SK-N-SH treated with all-trans-retinoic acid at 6 μM for 48 hours (cell line): ENCODE measurements around the gene SPANXB1.

Experiments used
- BACH2 ChIP-seq: fragments of 250-450 bp; sonication (Bioruptor Pico); IDR thresholded peaks from 2 replicates; pipeline ENCODE4 v1.9.0; 2021; ENCODE audit warnings: mild to moderate bottlenecking, borderline replicate concordance
- ESRRG ChIP-seq: fragments of 250-450 bp; sonication (Bioruptor Pico); IDR thresholded peaks from 2 replicates; pipeline ENCODE4 v1.6.1; 2021; ENCODE audit warnings: mild to moderate bottlenecking
- RARB ChIP-seq: fragments of 250-450 bp; sonication (Bioruptor Pico); IDR thresholded peaks from 2 replicates; pipeline ENCODE4 v1.8.0; 2021; ENCODE audit warnings: mild to moderate bottlenecking, moderate library complexity
- TOX ChIP-seq: fragments of 250-450 bp; sonication (Bioruptor Pico); IDR thresholded peaks from 2 replicates; pipeline ENCODE4 v1.8.0; 2021; ENCODE audit warnings: mild to moderate bottlenecking, moderate library complexity, borderline replicate concordance
- ZFP3 ChIP-seq: fragments of 250-450 bp; sonication (Bioruptor Pico); IDR thresholded peaks from 2 replicates; pipeline ENCODE4 v1.5.0; 2020; ENCODE audit warnings: mild to moderate bottlenecking, moderate library complexity
- TF ChIP-seq, protein P1 (sequence below): fragments of 250-450 bp; sonication (Bioruptor Pico); IDR thresholded peaks from 2 replicates; pipeline ENCODE4 v1.5.1; 2021; ENCODE audit warnings: mild to moderate bottlenecking, moderate library complexity
- TF ChIP-seq, protein P2 (sequence below): fragments of 250-450 bp; sonication (Bioruptor Pico); IDR thresholded peaks from 2 replicates; pipeline ENCODE4 v1.5.1; 2020; ENCODE audit warnings: low read depth, mild to moderate bottlenecking, moderate library complexity
- TF ChIP-seq, protein P3 (sequence below): fragments of 250-450 bp; sonication (Bioruptor Pico); IDR thresholded peaks from 2 replicates; pipeline ENCODE4 v1.8.0; 2020; ENCODE audit warnings: mild to moderate bottlenecking, moderate library complexity, borderline replicate concordance

GRCh38 chrX:140983730-140984129 lies 18.7 kb upstream of the SPANXB1 start:
- TF ChIP-seq, protein P1, sequence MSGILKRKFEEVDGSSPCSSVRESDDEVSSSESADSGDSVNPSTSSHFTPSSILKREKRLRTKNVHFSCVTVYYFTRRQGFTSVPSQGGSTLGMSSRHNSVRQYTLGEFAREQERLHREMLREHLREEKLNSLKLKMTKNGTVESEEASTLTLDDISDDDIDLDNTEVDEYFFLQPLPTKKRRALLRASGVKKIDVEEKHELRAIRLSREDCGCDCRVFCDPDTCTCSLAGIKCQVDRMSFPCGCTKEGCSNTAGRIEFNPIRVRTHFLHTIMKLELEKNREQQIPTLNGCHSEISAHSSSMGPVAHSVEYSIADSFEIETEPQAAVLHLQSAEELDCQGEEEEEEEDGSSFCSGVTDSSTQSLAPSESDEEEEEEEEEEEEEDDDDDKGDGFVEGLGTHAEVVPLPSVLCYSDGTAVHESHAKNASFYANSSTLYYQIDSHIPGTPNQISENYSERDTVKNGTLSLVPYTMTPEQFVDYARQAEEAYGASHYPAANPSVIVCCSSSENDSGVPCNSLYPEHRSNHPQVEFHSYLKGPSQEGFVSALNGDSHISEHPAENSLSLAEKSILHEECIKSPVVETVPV (CRISPR knock-in tag) = no peak
- TF ChIP-seq, protein P2, sequence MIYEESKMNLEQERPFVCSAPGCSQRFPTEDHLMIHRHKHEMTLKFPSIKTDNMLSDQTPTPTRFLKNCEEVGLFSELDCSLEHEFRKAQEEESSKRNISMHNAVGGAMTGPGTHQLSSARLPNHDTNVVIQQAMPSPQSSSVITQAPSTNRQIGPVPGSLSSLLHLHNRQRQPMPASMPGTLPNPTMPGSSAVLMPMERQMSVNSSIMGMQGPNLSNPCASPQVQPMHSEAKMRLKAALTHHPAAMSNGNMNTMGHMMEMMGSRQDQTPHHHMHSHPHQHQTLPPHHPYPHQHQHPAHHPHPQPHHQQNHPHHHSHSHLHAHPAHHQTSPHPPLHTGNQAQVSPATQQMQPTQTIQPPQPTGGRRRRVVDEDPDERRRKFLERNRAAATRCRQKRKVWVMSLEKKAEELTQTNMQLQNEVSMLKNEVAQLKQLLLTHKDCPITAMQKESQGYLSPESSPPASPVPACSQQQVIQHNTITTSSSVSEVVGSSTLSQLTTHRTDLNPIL (CRISPR knock-in tag) = no peak
- TF ChIP-seq BACH2 (no peak), ZFP3 (CRISPR knock-in tag) (no peak), TOX (CRISPR knock-in tag) (no peak), ESRRG (CRISPR knock-in tag) (no peak), RARB (CRISPR knock-in tag) (no peak)
- TF ChIP-seq, protein P3, sequence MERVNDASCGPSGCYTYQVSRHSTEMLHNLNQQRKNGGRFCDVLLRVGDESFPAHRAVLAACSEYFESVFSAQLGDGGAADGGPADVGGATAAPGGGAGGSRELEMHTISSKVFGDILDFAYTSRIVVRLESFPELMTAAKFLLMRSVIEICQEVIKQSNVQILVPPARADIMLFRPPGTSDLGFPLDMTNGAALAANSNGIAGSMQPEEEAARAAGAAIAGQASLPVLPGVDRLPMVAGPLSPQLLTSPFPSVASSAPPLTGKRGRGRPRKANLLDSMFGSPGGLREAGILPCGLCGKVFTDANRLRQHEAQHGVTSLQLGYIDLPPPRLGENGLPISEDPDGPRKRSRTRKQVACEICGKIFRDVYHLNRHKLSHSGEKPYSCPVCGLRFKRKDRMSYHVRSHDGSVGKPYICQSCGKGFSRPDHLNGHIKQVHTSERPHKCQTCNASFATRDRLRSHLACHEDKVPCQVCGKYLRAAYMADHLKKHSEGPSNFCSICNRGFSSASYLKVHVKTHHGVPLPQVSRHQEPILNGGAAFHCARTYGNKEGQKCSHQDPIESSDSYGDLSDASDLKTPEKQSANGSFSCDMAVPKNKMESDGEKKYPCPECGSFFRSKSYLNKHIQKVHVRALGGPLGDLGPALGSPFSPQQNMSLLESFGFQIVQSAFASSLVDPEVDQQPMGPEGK (CRISPR knock-in tag) = no peak
